Measurements from ENCODE around the gene NCS1. TPM values are rescaled to one million over a fixed set of nuclear protein-coding genes. Genes with fewer than 3 reads are reported as not detected.

The NCS1 gene
- total RNA-seq: 0.49 and 1.0 TPM in 2 replicates

DNA sequence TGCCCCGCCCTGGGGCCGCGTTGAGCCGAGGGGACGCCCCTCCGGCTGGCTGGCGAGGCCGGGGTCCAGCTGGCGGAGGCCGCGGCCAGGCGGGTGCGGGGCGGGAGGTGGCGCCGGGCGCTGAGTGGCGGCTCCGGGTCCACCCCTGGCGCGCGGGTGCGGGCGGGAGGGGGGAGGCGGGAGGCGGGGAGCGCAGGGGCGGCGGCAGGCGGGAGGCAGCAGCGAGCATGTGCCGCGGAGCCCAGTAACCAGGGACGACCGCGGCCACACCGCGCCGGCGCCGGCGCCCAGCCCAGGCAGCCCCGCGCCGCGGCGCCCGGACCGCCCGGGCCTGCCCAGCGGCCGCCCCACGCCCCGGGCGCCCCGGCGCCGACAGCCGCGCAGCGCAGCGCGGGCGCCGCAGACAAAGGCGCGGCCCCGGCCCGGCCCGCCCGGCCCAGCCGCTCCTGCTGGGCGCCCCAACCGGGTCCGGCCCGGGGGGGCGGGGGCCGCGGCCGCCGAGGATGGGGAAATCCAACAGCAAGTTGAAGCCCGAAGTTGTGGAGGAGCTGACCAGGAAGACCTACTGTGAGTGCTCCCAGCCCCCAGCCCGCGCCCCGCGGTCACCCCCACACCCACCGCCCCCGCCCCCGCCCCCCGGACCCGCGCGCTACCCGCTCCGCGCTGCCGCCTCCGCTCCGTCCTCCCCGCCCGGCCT lies at the start of gene NCS1:
TSS of gene NCS1 (plus strand) at position 244 of the 697 bp plus-strand sequence. CDS start at position 504, 260 bp downstream.
- intact Hi-C loops (cut with micrococcal nuclease): loop anchor here (2.0 kb wide), 1 partner anchor 66 kb away; no protein-coding TSS in a partner anchor

DNA sequence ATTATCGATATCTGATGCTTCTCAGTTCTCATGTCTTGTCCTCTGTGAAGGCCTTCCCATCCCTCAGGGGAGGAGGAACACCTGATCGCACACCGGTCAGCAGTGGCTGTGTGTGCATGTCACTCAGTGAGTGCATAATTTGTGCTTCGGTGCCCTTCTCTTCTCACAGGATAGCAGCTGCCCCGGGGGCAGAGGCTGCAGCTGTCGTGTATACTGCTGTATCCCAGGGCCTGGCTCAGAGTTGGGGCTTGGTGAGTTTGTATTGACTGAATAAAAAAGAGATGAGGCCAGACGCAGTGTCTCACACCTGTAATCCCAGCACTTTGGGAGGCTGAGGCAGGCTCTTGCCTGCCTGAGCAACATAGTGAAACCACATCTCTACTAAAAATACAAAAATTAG lies 49.7 kb upstream of the NCS1 start:
- intact Hi-C loops (cut with micrococcal nuclease): no loop called here

DNA sequence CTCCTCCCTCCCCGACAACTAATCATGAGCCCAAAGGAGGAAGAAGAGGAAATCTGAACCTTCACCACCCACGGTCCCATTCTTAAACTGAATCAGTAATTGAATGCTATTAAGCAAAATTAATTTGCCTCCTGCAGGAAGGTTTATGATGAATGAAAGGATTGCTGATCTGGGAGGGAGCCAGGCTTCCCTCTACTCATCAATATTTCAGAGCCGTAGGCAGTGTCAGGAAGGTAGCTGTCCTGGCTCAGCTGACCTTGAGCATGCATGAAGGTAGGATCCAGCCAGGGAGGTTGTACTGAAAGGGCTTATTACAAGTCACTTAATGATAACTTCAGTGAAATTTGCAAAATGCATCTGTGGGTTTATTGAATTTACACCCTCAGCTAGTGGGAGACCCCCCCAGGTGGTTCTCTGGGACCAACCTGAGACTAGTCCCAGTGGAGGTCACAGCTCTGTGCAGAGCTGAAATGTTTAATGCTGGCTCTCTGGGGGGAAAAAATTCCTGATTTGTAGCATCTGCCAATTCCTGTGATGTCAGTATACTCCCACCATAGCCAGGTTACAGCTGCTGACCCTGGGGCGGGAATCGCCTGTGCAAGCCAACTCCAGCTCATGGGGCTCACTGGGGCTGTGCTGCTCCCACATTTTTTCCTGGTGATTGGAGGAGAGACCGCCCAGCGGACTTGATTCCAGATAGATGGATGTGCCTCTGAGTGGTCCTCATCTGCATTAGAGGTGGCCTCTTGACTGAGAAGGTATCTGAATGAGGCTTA lies 47.9 kb upstream of the NCS1 start:
- intact Hi-C loops (cut with micrococcal nuclease): no loop called here

DNA sequence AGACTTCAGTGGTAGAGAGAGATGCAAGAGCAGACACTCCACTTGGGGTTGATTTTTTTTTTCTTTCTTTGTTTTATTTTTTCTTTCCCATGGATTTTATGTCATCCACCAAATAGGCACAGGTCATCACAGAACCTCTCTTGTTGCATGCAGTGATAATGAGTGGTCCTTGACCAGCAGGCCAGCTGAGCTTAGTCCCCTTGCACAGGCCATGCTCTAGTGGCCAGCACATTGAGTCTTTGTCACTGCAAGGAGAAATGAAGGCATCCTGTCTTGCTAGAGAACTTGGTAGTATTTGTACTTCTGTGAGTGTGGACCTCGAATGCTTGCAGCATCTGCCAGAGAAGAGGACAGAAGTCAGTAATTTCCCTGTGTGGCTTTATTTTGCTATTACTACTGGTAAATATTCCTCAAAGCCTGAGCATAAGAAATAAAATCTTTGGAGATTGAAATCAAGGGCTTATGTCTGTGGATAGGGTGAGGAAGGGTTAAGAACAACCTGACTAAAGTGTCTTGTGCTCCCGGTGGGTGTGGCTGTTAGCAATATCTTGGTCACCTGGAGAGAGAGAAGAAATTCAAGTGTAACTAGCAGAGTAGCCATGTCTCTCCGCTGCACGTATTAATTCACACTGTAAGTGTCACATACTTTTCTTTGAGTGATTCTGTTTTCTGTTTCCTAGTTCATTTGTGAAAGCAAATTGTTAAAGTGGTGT lies 45.3 kb upstream of the NCS1 start:
- intact Hi-C loops (cut with micrococcal nuclease): no loop called here

- intact Hi-C loops (cut with micrococcal nuclease): loop anchor here (1.0 to 2.0 kb wide), 4 partner anchors 21 to 240 kb away; no protein-coding TSS in a partner anchor
Observed at GRCh38 chr9:130128251-130128650, 44.0 kb upstream of the NCS1 start.

DNA sequence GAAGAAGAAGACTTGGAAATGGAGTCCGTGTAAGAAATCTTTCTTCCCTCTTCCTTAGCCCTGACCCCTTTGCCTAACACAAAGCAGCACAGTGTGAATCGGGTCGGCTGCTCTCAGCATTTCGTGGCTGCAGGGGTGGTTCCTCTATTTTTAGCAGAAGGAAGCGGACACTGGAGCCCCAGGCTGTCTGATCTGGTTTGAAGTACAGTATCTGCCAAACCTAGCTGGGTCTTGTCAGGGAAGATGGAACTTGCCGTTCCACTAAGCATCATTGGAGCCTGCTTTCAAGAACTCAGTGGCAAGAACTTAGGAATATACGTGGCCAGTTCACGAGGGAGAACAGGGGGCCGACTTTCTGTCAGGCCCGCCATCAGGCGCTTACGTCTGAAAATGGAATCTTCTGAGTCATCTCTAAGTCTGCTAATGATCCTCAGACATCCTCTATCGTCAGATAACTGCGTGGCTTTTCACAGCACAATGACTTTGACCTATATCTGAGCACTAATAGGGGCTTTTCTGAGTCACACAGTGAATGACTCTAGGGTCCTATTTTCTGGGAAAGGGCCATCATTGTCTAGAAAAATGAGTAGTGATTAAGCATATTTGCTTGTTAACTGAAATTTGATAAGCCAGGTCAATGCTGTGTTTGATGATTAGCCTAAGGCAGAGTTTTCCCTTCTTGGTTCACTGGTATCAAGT lies 43.3 kb upstream of the NCS1 start:
- intact Hi-C loops (cut with micrococcal nuclease): loop anchor here (1.0 to 2.0 kb wide), 5 partner anchors 22 to 241 kb away; no protein-coding TSS in a partner anchor

- intact Hi-C loops (cut with micrococcal nuclease): loop anchor here (1.0 to 2.0 kb wide), 2 partner anchors 91 to 114 kb away; no protein-coding TSS in a partner anchor
Observed at GRCh38 chr9:130129432-130130061, 42.7 kb upstream of the NCS1 start.

GRCh38 chr9:130132746-130133145 lies 39.5 kb upstream of the NCS1 start:
- intact Hi-C loops (cut with micrococcal nuclease): no loop called here

DNA sequence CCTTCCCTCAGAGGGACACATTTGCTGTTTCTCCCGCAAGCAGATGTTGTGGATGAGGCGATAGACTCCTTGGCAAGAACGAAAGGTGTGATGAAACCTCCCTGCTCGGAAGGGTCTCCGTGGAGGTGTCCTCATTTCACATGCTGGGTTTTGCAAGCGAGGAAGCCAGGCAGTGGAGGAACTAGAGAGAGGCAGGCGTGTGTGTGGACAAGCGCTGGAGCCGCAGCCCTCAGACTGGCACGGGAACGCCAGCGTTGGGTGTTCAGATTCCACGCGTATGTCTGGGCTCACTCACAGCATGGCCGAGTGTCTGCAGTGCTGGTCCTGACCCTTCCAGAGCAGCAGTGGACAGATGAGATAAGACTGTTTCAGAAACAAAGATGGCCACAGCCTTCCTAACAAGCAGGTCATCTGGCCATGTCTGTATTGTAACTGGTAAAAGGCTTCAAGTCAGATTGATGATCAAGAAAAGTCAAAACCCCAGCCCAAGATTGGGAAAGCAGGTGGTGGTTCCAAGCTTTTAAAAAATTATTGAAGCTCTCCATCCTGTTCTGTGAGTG lies 35.0 kb upstream of the NCS1 start:
- intact Hi-C loops (cut with micrococcal nuclease): no loop called here

- intact Hi-C loops (cut with micrococcal nuclease): no loop called here
Observed at GRCh38 chr9:130137641-130138081, 34.5 kb upstream of the NCS1 start.

DNA sequence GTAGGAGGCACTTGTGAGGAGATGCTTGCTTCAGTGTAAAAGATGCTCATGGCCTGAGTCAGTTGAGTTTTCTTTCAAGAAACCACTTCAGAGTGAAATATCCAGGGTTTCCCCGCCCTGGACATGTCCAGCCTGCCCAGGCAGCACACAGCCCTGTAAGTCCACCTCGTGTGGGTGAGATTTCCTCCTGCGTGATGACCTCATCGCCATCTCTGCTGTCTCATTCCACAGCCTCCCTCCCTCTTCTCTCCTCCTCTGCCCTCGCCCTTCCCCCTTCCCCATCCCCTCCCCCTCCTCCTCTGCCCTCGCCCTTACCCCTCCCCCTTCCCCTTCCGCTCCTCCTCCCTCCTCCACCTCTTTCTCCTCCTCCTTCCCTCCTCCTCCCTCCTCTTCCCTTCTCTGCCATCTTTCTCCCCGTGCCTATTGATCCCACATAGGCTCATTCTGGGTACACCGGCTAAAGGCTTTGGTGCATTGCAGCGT lies 34.0 kb upstream of the NCS1 start:
- intact Hi-C loops (cut with micrococcal nuclease): no loop called here

DNA sequence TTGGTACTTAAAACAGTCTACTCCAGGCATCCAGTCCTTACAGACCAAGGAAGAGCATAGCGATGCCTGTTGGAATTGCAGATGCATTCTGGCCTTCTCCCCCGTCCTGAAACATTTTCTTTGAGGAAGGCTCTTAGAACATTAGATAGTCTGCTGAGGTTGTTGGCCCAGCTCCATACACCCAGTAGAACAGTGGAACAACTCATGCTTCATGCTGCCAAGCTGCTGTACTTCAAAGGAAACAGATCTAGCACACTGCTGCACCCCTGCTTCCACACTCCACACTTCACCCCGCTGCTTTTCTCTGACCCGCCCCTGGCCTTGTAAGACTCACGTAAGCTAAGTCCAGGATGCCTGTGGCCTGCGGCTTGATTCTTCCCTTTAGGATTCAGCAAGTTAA lies 33.4 kb upstream of the NCS1 start:
- intact Hi-C loops (cut with micrococcal nuclease): no loop called here

- intact Hi-C loops (cut with micrococcal nuclease): no loop called here
Observed at GRCh38 chr9:130139251-130139650, 33.0 kb upstream of the NCS1 start.

- intact Hi-C loops (cut with micrococcal nuclease): no loop called here
Observed at GRCh38 chr9:130140706-130141105, 31.5 kb upstream of the NCS1 start.

DNA sequence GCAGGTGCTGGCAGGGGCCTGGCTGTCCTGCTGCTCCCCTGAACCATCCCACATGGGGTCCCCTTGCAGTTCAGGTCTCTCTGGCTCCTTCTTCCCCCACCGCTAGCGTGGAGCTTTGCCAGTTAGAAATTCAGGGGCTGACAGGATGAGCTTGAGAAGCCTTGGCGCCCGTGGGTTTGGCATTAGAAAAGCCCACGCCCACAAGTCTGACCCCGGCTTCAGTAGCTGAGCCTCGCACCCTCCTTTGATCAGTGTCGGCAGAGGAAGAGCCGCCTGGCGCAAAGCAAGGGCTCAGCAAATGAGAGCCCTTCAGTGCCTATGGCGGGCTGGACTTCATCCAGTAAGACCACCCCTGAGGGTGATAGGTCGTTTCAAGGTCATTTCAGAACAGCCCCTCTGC lies 30.1 kb upstream of the NCS1 start:
- intact Hi-C loops (cut with micrococcal nuclease): no loop called here

- intact Hi-C loops (cut with micrococcal nuclease): no loop called here
Observed at GRCh38 chr9:130142641-130143040, 29.6 kb upstream of the NCS1 start.

- intact Hi-C loops (cut with micrococcal nuclease): no loop called here
Observed at GRCh38 chr9:130143279-130143893, 28.8 kb upstream of the NCS1 start.

- intact Hi-C loops (cut with micrococcal nuclease): no loop called here
Observed at GRCh38 chr9:130143958-130144366, 28.2 kb upstream of the NCS1 start.

GRCh38 chr9:130144703-130145102 lies 27.5 kb upstream of the NCS1 start:
- intact Hi-C loops (cut with micrococcal nuclease): no loop called here

DNA sequence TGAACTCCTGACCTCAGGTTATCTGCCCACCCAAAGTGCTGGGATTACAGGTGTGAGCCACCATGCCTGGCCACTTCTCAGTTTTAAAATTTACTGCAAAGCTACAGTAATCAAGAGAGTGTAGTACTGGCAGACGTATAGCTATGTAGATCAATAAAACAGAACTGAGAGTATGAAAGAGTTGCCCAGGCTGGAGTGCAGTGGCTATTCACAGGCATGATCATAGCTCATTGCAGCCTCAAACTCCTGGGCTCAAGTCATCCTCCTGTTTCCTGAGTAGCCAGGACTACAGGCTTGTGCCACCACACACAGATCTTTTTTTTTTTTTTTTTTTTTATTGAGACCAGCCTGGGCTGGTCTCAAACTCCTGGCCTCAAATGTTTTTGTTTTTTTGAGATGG lies 26.5 kb upstream of the NCS1 start:
- intact Hi-C loops (cut with micrococcal nuclease): no loop called here
